IPS-NIHi11 (cell line): ENCODE measurements around the gene JPH3.

Experiments
- DNase-seq: peaks from one replicate; pipeline ENCODE4 v3.0.0; 2012; ENCODE audit warnings: mixed read lengths, low spot score

Gene JPH3

GRCh38 chr16:87681981-87682570 lies 79.8 kb downstream of the JPH3 start:
- DNase-seq = peak; percentile 81

- no peak for DNase-seq
These were observed 80.6 kb downstream of the JPH3 start for GRCh38 chr16:87682852-87683399.

- DNase-seq = no peak
These were observed 81.9 kb downstream of the JPH3 start for GRCh38 chr16:87684106-87684677.

- no peak for DNase-seq
These were observed 82.5 kb downstream of the JPH3 start for GRCh38 chr16:87684711-87685404.

- DNase-seq = no peak
These were observed 83.1 kb downstream of the JPH3 start for GRCh38 chr16:87685405-87685755.

GRCh38 chr16:87685766-87686165 lies 83.5 kb downstream of the JPH3 start:
- no peak for DNase-seq

- no peak for DNase-seq
These were observed 84.4 kb downstream of the JPH3 start for GRCh38 chr16:87686697-87687096.

- no peak for DNase-seq
These were observed 85.0 kb downstream of the JPH3 start for GRCh38 chr16:87687126-87687910.

- no peak for DNase-seq
These were observed 85.8 kb downstream of the JPH3 start for GRCh38 chr16:87687998-87688529.

- DNase-seq = no peak
These were observed 86.8 kb downstream of the JPH3 start for GRCh38 chr16:87688876-87689815.

GRCh38 chr16:87689956-87690465 lies 87.7 kb downstream of the JPH3 start:
- no peak for DNase-seq

GRCh38 chr16:87690911-87691685 lies 88.8 kb downstream of the JPH3 start:
- DNase-seq = no peak

- DNase-seq = no peak
These were observed 89.4 kb downstream of the JPH3 start for GRCh38 chr16:87691686-87692079.

- DNase-seq = no peak
These were observed 89.9 kb downstream of the JPH3 start for GRCh38 chr16:87692176-87692575.

GRCh38 chr16:87692756-87693155 lies 90.4 kb downstream of the JPH3 start:
- DNase-seq = no peak

- no peak for DNase-seq
These were observed 91.5 kb downstream of the JPH3 start for GRCh38 chr16:87693827-87694226.

GRCh38 chr16:87694441-87695125 lies 92.3 kb downstream of the JPH3 start:
- no peak for DNase-seq

- DNase-seq = no peak
These were observed 93.2 kb downstream of the JPH3 start for GRCh38 chr16:87695534-87695933.

GRCh38 chr16:87696726-87697125 lies 94.4 kb downstream of the JPH3 start:
- no peak for DNase-seq

GRCh38 chr16:87697256-87697655 lies 94.9 kb downstream of the JPH3 start:
- no peak for DNase-seq
